HG02840 (cell line): ENCODE measurements around the gene THAP12.

Experiments
- ATAC-seq: cut with Tn5 transposase; IDR thresholded peaks from one replicate; pipeline ENCODE4 v1.9.1; 2021; ENCODE audit warnings: mild to moderate bottlenecking, moderate library complexity, moderate number of reproducible peaks; ENCODE audit not compliant: unreplicated experiment, low FRiP score

Gene THAP12

GRCh38 chr11:76310832-76311595 lies 69.9 kb downstream of the THAP12 start:
- no peak for ATAC-seq

GRCh38 chr11:76307978-76308747 lies 72.8 kb downstream of the THAP12 start:
- ATAC-seq = no peak

- ATAC-seq = no peak
These were observed 73.5 kb downstream of the THAP12 start for GRCh38 chr11:76307396-76307795.

- no peak for ATAC-seq
These were observed 77.5 kb downstream of the THAP12 start for GRCh38 chr11:76303399-76303798.

- ATAC-seq = no peak
These were observed 77.9 kb downstream of the THAP12 start for GRCh38 chr11:76302996-76303395.
